HG03025 (cell line): ENCODE data around the gene ERVK3-1.
"Not testable (repeated sequence)": the region's sequence is repeated elsewhere in the genome, so short reads cannot be mapped to it uniquely, and the experiment has no call there.

ENCODE experiments used
- ATAC-seq: cut with Tn5 transposase; IDR thresholded peaks from one replicate; pipeline ENCODE4 v1.9.1; 2021; ENCODE audit warnings: mild to moderate bottlenecking, moderate library complexity; ENCODE audit not compliant: unreplicated experiment, low FRiP score

Gene ERVK3-1

DNA sequence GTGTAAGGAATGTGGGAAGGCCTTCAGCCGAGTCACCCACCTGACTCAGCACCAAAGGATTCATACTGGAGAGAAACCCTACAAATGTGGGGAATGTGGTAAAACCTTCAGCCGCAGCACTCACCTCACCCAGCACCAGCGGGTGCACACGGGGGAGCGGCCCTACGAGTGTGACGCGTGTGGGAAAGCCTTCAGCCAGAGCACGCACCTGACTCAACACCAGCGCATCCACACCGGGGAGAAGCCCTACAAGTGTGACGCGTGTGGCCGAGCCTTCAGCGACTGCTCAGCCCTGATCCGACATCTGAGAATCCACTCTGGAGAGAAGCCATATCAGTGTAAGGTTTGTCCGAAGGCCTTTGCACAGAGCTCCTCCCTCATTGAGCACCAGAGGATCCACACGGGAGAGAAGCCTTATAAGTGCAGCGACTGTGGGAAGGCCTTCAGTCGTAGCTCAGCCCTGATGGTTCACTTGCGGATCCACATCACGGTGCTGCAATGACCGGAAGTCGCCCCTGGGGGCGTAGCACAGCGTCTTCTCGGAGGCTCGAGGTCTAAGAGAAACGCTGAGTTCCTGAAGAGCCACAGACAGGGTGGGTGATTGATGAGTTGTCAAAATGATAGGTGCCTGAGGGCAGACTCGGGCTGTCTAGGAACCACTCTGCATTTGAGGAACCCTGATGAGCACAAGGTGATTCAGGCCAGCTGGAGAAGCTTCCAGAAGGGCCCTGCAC is 33.8 kb downstream of the ERVK3-1 start:
- ATAC-seq = no peak

DNA sequence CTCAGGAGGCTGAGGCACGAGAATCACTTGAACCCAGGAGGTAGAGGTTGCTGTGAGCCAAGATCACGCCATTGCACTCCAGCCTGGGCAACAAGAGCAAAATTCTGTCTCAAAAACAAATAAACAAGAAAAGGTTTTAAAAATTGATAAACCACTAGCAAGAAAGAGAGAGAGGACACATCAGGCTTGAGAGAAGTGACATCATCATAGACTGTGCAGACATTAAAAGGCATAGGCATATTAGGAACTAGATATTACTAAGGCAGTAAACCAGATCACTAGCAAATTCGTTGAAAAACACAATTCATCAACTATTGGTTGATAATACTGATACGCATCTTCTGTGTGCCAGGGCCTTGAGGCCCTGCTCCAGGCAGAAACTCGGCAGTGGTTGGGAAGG is 40.4 kb downstream of the ERVK3-1 start:
- ATAC-seq = no peak

DNA sequence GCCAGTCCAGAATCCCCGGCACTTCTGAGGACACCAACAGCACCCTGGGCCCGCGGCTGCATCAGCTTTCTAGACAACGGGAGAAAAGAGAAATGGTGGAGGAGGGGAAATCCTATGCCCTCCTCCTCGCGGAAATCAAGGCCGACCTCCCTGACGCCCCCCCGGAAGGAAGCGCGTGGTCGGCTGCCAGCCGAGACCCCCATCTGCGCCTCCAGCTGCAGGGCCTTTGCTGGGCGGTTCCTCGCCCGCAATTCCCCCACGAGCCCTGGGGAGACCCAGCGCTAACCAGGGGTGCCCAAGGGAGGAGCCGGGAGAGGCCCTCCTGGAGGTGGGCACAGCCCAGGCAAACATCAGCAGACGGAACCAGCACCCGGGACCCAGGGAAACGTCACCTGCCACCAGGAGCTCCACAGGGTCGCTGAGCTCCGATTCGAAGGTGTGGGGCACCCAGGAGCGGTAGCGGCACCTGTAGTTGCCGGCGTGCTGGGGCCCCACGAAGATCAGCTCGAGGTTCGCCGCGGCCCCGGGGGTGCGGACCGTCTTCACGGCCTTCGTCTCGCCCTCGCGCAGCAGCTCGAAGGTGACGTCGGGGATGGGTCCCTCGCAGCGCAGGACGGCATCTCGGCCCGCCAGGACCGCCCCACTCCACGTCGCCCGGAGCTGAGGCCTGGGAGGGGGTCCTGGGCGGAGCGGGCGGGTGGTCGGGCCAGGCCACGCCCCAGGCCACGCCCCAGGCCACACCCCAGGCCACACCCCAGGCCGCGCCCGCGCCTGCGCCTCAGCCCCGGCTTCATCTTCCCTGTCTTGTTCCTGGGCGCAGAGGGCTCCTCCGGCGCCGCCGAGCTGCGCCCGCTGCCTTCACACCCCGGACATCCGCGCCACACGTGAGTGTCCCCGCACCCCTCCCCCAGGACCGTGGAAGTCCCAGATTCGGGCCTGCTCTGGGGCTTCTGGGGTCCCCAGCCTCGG is 42.1 kb downstream of the ERVK3-1 start:
- ATAC-seq = peak; percentile 84

DNA sequence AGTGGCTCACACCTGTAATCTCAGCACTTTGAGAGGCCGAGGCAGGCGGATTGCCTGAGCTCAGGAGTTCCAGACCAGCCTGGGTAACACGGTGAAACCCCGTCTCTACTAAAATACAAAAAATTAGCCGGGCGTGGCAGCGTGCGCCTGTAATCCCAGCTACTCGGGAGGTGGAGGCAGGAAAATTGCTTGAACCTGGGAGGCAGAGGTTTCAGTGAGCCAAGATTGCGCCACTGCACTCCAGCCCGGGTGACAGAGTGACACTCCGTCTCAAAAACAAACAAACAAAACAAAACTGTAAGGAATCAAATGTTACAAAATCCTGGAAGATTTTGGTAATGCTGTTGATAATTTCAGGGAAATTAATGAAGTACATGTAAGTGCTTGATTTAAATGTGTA is 42.9 kb downstream of the ERVK3-1 start:
- ATAC-seq = not testable (repeated sequence)

DNA sequence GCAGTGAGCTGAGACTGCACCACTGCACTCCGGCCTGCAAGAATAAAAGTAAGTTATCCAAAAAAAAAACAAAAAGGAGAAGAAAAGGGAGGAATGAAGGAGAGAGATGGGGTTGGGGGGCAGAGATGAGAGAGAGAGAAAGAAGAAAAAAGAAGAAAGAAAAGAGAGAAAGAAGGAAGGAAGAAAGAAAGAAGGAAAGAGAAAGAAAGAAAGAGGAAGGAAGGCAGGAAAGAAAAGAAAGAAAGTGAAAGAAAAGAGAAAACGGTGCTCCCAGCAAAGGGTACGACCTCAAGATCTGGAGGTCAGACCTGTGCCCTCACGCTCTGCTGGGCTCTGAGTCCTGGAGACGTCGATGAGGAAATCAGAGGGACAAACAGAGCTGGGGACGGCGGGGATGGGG is 44.4 kb downstream of the ERVK3-1 start:
- no peak for ATAC-seq

DNA sequence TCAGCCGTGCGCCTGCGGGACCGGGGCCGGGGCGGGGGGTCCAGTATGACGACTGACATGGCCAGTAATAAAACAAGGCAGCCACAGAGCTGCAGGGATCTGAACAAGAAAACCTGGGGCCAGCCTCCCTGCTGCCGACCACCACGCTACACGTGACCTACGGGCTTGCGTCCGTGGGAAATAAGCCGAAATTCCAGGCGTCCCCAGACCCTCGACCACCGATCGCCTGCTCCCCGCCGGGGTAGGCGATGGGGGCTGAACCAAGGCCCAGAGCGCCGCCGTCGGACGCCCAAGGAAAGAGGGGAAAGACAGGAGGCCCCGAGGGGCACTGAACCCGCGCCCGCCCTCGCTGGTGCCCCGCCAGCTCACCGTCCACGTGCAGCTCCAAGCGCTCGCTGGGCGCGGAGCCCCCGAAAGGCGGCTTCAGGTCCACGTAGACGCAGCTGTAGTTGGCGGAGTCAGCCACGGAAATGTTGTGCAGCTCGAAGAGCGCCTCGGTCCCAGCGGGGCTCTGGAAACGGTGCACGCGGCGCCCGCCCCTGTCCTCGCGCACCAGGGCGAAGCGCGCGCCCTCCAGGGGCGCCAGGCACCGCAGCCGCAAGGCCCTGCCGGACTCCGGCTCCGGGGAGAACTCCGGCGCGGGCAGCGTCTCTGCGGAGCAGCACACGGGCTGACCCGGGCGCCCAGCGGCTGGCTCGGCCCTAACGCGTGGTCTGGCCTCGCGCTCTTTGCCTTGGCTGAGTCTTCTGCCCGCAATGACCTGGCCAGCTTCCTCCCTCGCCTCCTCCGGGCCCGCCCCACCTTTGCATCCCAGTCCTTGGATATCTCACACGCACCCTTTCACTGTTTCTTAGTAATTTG is 45.1 kb downstream of the ERVK3-1 start:
- ATAC-seq = no peak

DNA sequence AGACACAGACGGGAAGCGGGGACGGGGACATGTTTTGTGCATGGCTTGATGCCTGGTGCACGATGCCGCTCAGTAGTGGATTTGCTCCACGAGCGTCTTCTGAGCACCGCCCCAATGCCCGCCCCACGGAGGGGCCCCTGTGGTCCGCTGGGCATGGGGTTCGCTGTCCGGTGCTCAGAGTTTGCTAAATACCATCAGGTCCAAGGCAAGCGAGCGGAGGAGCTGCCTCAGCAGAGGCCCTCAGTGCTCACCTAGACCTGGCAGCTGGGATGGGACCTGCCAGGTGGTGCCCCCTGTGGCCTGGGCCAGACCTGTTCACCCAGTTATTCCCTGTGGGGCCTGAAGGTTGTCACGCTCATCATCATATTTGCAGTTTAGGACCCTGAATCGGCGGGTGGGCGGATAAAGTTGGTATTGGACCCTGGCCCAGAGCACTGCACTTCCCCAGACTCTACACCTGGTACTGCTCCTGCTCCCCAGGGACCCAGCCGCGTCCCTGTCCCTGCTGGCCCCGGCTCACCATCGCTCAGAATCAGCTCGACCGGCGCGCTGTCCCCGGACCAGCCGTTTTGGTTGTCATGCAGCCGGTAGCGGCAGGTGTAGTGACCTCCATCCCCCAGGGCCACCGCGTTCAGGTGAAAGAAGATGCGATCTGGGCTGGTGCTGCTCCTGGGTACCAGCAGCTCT is 45.8 kb downstream of the ERVK3-1 start:
- ATAC-seq = no peak

DNA sequence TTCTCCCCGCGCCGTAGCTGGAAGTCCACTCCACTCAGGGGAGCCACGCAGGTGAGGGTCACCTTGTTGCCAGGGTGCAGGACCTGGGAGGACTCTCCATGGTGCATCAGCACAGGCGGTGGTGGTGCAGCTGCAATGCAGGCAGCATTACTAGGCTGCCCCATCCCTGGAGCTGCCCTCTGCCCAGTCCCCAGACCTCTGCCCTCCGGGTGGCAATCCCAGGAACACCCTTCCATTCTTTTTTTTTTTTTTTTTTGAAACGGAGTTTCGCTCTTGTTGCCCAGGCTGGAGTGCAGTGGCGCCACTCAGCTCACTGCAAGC is 46.3 kb downstream of the ERVK3-1 start:
- no peak for ATAC-seq

DNA sequence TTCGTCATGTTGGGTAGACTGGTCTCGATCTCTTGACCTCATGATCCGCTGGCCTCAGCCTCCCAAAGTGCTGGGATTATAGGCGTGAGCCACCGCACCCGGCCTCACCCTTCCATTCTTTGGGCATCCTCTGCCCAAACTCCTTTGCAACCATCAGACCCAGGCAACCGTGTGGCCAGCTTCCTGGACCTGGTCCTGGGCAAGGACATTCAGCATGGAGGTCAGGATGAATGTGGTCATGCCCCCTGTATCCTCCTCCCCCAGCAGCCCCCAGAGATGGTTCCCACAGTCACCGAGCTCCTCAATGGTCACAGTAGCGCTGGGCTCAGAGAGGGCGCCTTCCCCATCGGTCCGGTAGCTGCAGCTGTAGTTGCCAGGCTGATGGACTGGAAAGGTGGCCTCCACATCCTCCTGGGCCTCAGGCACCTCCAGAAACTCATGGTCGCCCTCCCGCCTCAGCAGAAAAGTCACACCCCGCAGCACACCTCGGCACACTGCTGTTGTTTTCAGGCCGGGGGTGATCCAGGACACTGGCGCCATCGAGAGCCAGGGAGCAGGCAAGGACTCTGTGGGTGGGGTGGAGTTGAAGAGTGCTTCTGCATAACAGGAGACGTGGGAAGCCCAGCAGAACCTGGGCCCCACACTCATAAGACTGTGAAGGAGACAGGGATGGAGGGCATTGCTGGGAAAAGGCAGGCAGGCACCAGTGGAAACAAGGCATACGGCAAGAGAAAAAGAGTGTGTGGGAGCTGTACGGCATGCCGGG is 47.0 kb downstream of the ERVK3-1 start:
- ATAC-seq = no peak

DNA sequence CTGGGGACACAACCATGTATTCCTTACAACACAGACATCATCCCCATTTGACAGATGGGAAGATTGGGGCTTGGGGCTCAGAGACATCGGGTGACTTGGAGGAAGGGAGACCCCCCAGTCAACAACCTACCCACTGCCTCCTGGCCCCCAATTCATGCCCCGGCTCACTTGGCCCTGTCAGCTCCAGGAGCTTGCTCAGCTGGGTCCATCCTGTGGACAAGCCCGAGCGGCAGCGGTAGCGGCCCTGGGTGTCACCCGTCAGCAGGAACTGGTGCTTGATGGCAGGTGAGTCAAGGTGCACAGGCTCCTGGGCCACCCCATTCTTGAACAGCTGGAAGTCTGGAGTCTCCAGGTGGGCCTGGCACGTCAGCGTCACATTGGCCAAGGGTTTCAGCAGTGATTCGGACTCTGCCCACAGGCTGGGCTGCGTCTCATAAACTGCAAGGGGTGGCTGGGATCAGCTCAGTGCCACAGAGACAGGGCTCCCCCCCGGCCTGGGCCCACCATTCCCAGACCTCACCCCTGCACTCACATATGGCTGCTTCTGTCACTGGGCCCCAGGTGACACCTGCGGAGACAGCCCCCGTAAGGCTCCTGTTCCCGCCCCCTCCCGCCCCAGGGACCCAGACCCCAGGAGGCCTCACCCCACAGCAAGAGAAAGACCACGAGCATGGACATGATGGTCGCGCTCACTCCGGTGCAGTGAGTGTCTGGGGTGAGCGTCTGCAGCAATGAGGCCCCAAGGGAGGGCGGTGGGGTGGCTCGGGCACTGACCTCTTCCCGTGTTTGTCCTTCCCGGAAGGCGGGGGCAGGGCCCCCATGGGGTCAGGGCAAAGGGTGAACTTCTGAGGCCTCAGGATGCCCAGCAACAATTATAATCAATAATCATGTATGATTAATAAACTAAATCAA is 47.8 kb downstream of the ERVK3-1 start, which contains the start of gene A1BG:
Gene A1BG, minus strand, starts transcription at position 733 of the 912 bp plus-strand sequence. Its CDS starts 55 bp downstream, at position 678.
- no peak for ATAC-seq

DNA sequence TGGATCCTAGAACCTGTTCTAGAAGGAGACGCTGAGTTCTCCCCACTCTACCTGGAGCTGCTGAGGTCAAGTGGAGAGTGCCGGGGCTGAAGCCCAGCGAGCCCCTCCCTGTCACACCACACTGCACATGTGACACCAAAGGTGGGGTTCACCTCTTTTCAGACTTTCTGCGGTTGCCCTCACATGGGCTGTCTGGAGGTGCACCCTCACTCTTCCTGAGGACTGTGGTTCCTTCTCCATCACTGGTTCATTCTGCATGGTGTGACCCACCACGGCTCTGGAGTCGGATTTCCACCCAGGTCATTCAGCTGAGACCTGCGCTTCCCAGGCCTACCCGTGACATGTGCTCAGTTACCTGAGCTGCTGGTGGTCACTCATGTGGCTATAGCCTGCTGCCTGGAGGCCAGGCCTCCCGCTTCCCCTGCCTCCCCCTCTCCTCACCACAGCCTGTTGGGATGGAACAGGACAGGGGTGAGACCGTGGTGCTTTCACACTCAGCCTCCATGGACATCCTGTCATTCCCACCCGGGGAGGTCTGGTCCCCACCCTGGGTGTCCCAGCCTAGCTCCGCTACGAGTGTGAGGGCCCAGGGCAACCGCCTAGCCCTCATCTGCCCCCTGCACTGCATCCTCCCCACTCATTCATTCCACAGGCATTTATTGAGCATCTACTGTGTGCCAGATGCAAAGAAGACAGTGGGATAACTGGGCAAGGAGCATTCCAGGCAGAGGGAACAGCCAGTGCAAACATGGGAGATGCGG is 48.7 kb downstream of the ERVK3-1 start:
- no peak for ATAC-seq

DNA sequence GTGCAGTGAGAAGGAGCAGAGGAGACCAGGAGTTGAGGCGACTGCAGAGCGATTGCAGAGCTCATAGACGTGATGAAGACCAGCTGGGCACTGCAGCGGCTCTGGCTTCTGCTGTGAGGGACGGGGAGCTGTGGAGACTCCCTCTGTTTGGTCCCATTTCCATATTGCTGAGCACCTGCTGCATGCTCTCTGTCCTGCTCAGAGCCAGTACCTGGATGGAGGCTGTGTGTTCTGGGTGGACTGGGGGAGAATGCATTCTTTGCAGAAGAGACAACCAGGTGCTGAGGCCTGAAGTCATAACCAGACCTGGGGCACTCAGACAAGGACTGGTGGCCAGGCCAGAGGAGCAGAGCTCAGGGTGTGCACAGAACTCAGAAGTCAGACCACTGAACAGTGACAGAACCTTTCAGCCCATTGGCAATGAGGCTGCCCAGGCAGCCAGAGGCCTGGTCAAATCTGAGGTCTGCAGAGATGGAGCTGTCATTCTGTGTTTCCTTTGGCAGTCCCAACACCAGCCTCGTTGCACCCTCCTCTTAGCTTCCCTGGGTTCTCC is 49.4 kb downstream of the ERVK3-1 start:
- no peak for ATAC-seq

DNA sequence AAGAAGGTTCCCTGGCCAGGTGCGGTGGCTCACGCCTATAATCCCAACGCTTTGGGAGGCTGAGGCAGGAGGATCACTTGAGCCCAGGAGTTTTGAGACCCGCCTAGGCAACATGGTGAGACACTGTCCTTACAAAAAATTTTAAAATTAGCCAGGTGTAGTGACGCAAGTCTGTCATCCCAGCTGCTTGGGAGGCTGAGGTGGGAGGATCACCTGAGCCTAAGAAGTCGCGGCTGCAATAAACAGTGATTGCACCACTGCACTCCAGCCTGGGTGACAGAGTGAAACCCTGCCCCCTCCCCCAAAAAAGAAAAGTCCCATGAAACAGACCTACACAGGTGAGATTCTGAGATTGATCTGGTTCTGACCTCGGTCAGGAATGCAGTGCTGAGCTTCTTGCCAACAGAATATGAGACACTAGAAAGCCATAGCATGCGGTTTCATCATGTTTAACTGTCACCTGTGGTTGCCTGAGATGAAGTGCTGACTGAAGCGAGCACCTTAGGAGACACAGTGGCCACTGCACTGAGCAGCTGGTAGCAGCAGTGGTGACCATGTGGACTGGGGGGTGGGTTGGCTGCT is 50.1 kb downstream of the ERVK3-1 start:
- no peak for ATAC-seq

DNA sequence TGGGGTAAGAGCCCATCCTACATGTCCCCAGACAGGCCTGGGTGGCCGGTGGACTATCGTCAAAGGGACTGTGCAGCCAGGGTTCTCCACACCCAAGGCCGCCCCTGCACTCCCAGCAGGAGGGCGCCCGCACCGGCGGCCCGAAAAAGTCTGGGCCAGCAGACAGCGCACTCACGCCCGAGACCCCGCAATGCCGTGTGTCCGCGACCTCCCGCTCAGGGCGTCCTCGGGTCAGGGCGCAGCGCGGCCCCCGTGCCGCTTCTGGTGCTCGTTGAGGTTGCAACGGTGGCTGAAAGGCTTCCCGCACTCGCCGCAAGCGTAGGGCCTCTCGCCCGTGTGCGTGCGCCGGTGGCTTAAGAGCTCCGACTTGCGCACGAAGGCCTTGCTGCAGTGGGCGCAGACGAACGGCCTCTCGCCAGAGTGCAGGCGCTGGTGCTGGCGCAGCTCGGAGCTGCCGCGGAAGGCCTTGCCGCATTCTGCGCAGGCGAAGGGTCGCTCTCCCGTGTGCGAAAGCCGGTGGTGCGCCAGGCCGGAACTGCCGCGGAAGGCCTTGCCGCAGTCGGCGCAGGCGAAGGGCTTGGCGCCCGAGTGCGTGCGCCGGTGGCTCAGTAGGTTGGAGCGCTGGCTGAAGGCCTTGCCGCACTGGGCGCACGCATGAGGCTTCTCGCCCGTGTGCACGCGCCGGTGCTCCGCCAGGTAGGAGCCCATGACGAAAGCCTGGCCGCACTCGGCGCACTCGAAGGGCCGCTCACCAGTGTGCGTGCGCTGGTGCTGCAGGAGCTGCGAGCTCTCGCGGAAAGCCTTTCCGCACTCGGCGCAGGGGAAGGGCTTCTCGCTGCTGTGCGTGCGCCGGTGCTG is 51.0 kb downstream of the ERVK3-1 start:
- no peak for ATAC-seq

DNA sequence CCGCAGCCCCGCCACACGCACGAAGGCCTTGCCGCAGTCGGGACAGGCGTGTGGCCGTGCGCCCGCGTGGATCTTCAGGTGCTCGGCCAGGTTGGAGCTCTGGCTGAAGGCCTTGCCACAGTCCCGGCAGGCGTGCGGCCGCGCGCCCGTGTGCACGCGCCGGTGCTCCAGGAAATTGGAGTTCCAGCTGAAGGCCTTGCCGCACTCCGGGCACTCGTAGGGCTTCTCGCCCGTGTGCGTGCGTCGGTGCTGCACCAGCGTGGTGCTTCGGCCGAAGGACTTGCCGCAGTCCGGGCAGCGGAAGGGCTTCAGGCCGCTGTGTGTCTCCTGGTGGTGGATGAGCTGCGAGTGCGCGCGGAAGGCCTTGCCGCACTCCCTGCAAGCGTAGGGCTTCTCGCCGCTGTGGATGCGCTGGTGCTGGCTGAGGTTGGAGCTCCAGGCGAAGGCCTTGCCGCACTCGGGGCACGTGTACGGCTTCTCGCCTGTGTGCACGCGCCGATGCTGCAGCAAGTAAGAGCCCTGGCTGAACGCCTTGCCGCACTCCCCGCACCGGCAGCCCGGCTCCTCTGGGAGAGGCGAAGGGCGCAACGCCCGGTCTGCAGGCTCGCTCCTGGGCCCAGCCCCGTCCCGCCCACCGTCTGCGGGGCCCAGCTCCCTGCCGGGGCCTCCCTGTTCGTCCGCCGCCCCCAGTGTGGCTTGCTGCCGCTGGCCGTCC is 51.7 kb downstream of the ERVK3-1 start:
- no peak for ATAC-seq
